ENCODE measurements around the gene NONO. TPM values are rescaled to one million over a fixed set of nuclear protein-coding genes. Genes with fewer than 3 reads are reported as not detected.

NONO gene
- total and polyA plus RNA-seq, 2 experiments from 2014 or later = 342 to 656 TPM

- TF ChIP-seq ZNF462 (CRISPR knock-in tag; IDR thresholded peaks at IDR 0.05) (no peak), NANOG (IDR thresholded peaks at IDR 0.05; ENCODE audit: borderline replicate concordance) (no peak), ZNF331 (CRISPR knock-in tag; IDR thresholded peaks at IDR 0.05; ENCODE audit: low read depth) (no peak), EZH2 (IDR thresholded peaks at IDR 0.05; ENCODE audit: low read depth, unreplicated experiment) (no peak), STAT1 (IDR thresholded peaks at IDR 0.05; ENCODE audit: unreplicated experiment) (no peak), REST (IDR thresholded peaks at IDR 0.05; ENCODE audit: unreplicated experiment) (no peak), ZNF114 (CRISPR knock-in tag; IDR thresholded peaks at IDR 0.05) (no peak), JUNB (IDR thresholded peaks at IDR 0.05; ENCODE audit: unreplicated experiment) (no peak)
Measured at GRCh38 chrX:71244359-71245128, 38.9 kb upstream of the NONO start (continued).

Measured in GM23338 (cell line).